ENCODE measurements around the gene SPIRE1. TPM values are rescaled to one million over a fixed set of nuclear protein-coding genes. Genes with fewer than 3 reads are reported as not detected.
A peak's percentile ranks its signal among the peaks of the same experiment; 100 is the strongest.

The SPIRE1 gene
- total RNA-seq, 4 donors from 2014 or later = 55.5 to 72.5 (median 60.4) TPM

DNA sequence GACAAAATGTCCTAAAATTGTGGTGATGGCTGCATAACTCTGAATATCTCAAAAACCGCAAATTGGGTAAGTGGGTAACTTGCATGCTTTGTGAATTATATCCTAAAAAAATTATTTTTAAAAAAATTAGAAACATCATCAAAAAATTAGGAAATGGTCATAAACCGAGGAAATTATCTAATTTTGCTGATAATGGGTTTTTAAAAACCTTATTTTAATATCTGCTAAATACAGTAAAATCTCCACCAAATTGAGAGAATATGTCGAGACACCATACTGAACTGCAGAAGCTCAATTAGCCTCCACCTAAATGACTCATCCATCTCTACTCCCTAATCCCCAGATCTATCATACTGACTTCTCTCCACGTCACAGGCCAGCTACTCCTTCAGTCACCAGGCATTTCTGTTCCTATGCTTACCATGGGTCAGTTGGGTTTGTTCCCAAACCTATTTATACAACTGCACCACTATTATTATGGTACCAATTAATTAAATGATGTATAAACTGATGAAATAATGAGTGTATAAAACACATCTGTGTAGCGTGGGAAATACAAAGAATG lies 36.1 kb downstream of the SPIRE1 start:
- TF ChIP-seq EP300 (IDR thresholded peaks at IDR 0.05) = no peak
- TF ChIP-seq, protein P1, sequence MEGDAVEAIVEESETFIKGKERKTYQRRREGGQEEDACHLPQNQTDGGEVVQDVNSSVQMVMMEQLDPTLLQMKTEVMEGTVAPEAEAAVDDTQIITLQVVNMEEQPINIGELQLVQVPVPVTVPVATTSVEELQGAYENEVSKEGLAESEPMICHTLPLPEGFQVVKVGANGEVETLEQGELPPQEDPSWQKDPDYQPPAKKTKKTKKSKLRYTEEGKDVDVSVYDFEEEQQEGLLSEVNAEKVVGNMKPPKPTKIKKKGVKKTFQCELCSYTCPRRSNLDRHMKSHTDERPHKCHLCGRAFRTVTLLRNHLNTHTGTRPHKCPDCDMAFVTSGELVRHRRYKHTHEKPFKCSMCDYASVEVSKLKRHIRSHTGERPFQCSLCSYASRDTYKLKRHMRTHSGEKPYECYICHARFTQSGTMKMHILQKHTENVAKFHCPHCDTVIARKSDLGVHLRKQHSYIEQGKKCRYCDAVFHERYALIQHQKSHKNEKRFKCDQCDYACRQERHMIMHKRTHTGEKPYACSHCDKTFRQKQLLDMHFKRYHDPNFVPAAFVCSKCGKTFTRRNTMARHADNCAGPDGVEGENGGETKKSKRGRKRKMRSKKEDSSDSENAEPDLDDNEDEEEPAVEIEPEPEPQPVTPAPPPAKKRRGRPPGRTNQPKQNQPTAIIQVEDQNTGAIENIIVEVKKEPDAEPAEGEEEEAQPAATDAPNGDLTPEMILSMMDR (IDR thresholded peaks at IDR 0.05) = no peak
- TF ChIP-seq POLR2A (IDR thresholded peaks at IDR 0.05) = no peak
- Histone ChIP-seq H3K9me3 (no peaks in the 10 kb centered on the region), H3K4me3 (no peak overlapping the region), H3K36me3 (no peaks in the 10 kb centered on the region), H3K4me1 (no peaks in the 10 kb centered on the region), H3K27me3 (no peaks in the 10 kb centered on the region), H3K27ac (no peak overlapping the region)
- no peak for DNase-seq (ENCODE audit: low spot score in 2 of 2)
- WGBS, 2 donors = 88 to 91% methylated on average over 5 of the region's 5 CpGs

DNA sequence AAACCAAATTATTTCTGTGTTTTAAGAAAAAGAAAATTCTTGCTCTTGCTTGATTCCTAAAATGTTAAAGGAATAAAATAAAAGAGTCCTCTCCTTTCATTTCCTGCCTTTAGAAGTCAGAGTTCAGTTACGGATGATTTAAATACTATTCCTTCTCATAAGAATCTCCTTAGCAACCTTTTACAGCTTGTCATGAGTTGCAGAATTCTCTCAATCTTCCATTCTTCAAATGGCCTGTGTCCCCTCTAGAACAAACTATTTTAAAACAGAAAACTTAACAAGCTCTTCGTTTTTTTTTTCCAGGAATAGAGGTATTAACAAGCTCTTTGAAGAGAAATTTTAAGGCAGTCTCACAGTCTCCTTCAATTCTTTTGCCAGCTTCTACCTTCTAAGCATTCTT lies 42.2 kb downstream of the SPIRE1 start:
- Histone ChIP-seq H3K36me3 (no peaks in the 10 kb centered on the region), H3K4me3 (no peak overlapping the region), H3K27ac (no peak overlapping the region), H3K27me3 (no peaks in the 10 kb centered on the region), H3K4me1 (peaks cover 0 to 21% (median 0%) of the 10 kb centered on the region in 4 donors), H3K9me3 (no peaks in the 10 kb centered on the region)
- 50 to 51% methylated on average over 2 of the region's 2 CpGs for WGBS, 2 donors
- DNase-seq (ENCODE audit: low spot score in 2 of 2) = no peak
- TF ChIP-seq EP300 (IDR thresholded peaks at IDR 0.05) (no peak), POLR2A (IDR thresholded peaks at IDR 0.05) (no peak)
- TF ChIP-seq, protein P1 (IDR thresholded peaks at IDR 0.05) = no peak

DNA sequence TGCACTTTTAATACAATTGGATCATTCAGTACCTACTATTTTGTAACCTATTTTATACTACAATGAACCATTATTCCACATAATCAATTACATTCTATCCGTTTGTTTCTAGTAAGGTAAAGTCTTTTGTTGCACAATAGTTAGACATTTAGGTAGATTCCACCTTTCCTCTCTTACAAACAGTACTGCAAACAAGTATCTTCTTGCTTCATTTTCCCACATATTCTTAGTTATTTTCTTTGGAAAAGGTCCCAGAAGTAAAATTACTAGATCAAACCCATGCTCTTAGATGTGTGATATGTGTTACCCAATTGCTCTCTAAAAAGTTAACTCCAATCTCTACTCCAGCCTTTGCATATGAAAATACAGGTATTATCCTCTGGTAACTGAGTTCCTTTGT lies 49.6 kb downstream of the SPIRE1 start:
- Histone ChIP-seq H3K9me3 (no peaks in the 10 kb centered on the region), H3K27ac (peak overlapping the region in 2 of 4 donors; percentile 78 to 91), H3K4me1 (peaks cover 0 to 48% (median 9%) of the 10 kb centered on the region in 4 donors), H3K36me3 (no peaks in the 10 kb centered on the region), H3K27me3 (no peaks in the 10 kb centered on the region), H3K4me3 (no peak overlapping the region)
- TF ChIP-seq, protein P1 (IDR thresholded peaks at IDR 0.05) = no peak
- TF ChIP-seq POLR2A (IDR thresholded peaks at IDR 0.05) = no peak
- TF ChIP-seq EP300 (IDR thresholded peaks at IDR 0.05) = no peak
- 37 to 44% methylated on average over 1 of the region's 1 CpG for WGBS, 2 donors
- no peak for DNase-seq (ENCODE audit: low spot score in 2 of 2)

GRCh38 chr18:12606592-12607315 lies 51.2 kb downstream of the SPIRE1 start:
- WGBS, 2 donors = 67 to 69% methylated on average over 10 of the region's 10 CpGs
- Histone ChIP-seq H3K9me3 (no peaks in the 10 kb centered on the region), H3K27me3 (no peaks in the 10 kb centered on the region), H3K4me3 (no peak overlapping the region), H3K36me3 (no peaks in the 10 kb centered on the region), H3K27ac (peak overlapping the region; percentile 34 to 91 (median 60)), H3K4me1 (peaks cover 0 to 55% (median 13%) of the 10 kb centered on the region in 4 donors)
- no peak for DNase-seq (ENCODE audit: low spot score in 2 of 2)
- TF ChIP-seq EP300 (IDR thresholded peaks at IDR 0.05) = peak in 1 of 2 donors; percentile 27
- TF ChIP-seq, protein P1 (IDR thresholded peaks at IDR 0.05) = no peak
- no peak for TF ChIP-seq POLR2A (IDR thresholded peaks at IDR 0.05)

GRCh38 chr18:12604445-12605007 lies 53.4 kb downstream of the SPIRE1 start:
- Histone ChIP-seq H3K4me3 (no peak overlapping the region), H3K27ac (peak overlapping the region in 1 of 4 donors; percentile 91), H3K4me1 (peaks cover 0 to 57% (median 14%) of the 10 kb centered on the region in 4 donors), H3K36me3 (no peaks in the 10 kb centered on the region), H3K27me3 (no peaks in the 10 kb centered on the region), H3K9me3 (no peaks in the 10 kb centered on the region)
- 67 to 78% methylated on average over 3 of the region's 3 CpGs for WGBS, 2 donors
- TF ChIP-seq EP300 (IDR thresholded peaks at IDR 0.05) (no peak), POLR2A (IDR thresholded peaks at IDR 0.05) (no peak)
- TF ChIP-seq, protein P1 (IDR thresholded peaks at IDR 0.05) = no peak
- no peak for DNase-seq (ENCODE audit: low spot score in 2 of 2)

All from tibial nerve (tissue), 4 donors.